ENCODE data around the gene FREY1.

The FREY1 gene, protein sequence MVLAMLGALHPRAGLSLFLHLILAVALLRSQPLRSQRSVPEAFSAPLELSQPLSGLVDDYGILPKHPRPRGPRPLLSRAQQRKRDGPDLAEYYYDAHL

DNA sequence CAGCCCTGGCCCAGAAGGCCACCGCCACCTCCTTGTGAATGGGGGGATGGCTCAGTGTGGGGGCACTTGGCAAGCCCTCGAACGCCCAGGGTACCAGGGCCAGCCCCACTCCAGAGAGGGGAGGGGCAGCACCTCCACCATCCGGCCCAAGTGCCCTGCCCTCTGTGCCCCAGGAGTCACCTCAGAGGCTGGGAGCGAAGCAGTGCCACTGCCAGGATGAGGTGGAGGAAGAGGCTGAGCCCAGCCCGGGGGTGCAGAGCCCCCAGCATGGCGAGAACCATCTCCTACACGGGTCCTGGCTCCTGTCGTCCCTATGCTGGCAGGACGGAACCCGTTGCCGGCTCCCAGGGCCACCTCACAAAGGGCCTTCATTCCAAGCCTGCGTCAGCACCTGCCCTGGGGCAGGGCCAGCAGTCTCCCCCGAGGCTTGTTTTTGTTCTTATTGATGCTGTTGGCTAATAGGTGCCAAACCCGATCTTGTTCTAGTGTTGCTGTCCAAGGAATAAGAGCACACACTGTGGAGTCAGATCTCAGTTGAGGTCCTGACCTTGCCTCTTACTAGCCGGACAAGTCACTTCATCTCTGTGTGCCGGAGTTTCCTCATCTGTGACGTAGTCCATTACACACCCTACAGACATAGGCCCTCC lies at the start of gene FREY1:
TSS of gene FREY1 (minus strand) at position 307 of the 647 bp plus-strand sequence. CDS start at position 281, 26 bp downstream.
- no peak for FAIRE-seq

DNA sequence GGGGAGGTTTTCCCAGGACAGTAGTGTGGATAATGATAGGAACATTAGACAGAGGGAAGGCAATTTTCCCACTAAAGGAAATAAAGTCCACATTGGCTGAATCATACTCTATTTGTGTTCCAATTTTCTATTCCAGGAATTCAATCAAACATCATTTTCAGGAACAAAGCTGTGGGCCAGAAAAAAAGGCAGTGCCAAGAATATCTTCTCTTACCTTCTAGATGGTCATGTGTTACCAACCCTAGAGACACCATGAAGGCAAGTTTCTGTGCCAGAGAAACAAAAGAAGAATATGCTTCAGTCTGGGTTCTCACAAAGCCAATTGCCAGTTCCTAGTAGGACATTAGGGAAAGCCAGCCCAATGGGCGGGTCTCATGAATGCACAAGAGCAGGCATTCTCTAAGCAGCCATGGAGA lies 42.9 kb upstream of the FREY1 start:
- FAIRE-seq: no peak

DNA sequence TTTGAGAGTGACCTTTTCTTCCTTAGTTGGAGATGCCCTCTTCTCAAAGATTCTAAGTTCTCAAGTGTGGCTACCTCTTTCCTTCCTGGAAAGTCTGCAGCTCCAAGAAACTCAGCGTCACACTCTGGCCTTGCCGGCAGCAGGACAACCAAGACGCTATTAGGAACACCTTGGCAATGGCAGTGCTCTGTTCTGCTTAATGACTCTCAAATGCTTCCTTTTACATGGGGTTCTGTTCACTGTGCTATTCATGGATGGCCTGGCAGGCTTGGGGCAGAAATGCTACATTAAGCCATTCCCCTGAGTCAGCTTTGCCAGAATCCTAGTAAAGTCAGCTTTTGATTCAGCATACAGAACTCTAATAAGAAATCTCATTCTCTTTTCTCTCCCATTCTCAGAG lies 41.3 kb upstream of the FREY1 start:
- no peak for FAIRE-seq

DNA sequence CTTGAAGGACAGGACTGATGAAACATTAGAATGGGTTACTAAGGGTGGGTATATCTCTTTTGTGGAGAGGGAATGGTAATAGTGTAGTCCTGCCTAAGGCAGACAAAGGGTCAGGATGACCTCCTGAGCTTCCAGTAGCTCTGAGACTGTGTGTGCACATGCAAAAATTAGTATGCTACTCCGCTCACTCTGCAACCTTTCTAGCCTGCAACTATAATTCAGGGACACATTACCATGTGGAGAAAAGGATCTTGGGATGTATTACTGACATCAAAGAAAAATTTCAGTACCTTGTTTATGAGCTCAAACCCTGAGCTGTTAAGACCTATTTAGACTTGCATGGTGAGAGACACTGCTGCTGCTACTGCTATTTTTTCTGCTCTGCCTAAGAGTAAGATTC lies 40.8 kb upstream of the FREY1 start:
- FAIRE-seq: no peak

DNA sequence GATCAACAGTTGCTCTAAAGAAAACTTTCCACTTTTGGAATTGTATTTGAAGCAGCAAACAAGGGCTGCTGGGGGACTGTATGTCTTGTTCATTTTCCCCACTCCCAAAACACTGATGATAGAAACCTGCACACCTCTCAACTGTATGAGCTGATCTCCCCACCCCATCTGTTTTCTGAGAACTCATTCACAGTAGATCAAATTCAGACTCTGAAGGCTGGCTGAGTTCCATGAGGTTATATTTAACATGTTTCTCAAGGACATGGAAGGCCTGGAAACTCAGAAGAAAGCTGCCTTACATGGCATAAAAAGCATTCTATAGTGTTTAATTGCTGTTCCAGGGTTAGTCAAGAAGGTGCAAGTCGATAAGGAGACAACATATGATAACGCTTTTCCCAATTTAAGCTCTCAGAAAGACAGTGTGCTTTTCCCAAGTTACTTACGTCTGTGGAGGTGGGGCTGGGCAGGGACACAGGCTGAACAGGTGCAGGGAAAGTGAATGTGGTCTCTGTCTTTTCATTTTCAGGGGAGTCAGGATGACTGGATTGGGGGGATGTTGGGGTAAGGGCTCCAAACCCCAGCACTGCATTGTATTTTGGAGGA lies 38.4 kb upstream of the FREY1 start:
- FAIRE-seq: no peak

DNA sequence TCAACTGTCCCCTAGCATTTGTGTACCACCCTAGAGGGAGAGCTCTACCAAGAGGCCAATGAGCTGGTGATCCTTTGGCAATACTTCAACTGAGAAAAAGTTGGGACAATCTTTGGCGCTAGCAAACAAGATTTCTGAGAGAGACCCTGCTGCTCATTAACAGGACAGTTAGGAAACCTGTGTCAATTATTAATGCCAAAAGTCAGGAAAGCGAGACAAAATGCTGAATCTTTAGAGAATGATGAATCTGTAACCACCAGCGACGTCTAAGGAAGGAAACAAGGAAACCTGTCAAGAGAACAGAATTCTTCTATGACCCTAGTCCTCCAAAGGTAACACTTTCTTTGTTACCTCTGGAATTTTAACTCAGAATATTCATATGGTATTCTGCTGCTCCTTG lies 35.3 kb upstream of the FREY1 start:
- FAIRE-seq: no peak

DNA sequence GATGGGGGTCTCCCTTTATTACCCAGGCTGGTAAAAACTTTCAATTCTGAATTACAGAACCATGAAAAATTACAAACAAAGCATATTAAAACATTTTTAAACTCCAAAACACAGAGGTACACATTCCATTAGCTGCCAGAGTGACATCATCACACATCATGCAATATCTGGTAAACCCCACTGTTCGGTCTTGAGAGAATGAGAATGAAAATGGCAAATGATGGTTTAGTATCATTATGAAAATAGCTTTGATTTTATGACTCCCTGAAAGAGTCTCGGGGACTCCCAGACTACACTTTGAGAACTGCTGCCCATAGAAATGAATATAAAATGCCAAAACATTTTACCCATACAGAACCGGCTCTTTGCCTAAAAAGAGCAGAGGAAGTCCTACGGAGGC lies 34.2 kb upstream of the FREY1 start:
- FAIRE-seq: no peak

DNA sequence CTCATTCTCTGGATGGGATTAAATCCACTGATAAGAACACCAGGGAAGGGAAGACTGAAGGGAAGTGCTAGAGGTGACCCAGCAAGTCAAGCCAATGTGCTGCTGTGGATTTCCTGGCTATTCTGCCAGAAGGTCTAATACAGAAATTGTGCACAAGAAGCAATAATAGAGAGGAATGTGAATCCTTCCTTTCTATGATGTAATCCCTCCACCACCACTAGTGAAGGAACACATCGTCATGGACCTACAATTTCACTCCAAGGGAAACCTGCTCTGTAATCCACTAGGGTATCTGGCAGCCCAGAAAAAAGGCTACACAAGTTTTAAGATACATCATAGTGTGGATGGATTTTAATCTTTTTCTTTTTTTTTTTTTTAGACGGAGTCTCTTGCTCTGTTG lies 32.8 kb upstream of the FREY1 start:
- no peak for FAIRE-seq

DNA sequence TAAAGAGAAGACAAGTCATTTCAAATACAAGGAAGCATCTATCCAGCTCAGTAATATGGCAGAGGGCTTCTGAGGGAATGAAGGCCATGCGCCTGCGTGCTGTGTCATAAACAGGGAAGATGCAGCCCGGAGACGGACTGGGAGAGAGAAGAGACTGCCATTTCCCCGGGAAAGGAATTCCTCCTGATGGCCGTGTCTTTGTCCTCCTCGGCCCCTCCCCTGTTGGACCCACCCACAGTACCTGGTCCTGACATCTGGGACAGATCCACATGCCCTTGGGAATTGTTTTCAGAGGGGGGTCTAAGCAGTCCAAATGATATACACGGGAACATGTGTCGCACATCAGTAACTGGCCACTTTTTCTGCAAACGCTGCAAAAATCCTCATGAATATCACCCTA lies 30.8 kb upstream of the FREY1 start:
- no peak for FAIRE-seq

DNA sequence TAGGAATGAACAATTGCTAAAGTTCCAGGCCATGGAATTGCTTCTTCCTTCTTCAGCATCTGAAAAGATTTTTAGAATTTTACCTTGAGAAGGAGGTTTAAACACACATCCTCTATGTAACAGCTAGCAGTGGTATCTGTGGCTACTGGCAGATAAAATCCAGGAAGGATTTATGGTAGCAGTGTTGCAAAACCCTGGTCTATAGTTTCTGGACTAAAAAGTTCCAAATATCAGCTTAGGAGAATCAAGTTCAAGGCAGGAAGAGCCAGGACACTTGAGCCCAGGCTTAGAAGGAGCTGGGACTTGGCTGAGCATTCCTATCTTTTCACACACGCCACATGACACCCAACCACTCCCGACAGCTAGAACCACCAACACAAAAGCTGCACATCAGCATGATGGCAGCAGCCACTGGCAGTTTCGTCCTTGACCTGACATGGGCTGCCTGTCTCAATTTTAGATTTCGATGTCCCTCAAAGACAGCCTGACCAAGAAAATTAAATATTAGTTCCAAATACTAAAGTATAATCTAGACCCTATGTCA lies 29.5 kb upstream of the FREY1 start:
- no peak for FAIRE-seq

DNA sequence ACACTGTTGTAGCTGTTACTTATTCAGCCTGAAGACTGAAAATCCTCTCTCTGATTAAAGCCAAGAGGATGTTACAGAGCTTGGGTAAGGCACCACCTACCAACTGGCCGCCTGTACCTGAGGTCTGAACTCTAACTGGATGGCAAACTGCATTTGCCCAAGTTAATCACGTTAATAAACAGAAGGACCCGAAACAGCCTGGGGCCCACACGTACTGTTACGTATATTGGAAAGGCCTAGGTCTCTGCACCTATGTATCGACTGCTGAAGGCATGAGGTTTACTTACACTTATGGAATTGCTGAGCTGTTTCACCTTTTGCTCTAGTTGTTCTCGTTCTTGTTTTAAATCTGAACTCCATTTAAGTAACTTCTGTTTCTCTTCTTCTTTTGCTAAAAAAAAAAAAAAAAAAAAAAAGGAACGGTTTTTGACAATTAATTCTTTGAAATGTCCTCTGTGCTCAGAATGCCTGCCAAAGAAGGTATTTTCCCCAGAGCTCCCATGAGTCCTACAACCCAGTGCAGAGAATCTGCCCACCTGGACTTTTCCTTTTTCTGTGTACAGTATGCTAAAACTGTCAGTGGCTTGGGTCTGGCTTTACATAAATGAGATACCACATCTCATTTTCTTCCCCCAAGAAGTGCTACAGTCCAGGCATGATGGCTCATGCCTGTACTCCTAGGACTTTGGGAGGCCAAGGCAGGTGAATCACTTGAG lies 28.4 kb upstream of the FREY1 start:
- no peak for FAIRE-seq

DNA sequence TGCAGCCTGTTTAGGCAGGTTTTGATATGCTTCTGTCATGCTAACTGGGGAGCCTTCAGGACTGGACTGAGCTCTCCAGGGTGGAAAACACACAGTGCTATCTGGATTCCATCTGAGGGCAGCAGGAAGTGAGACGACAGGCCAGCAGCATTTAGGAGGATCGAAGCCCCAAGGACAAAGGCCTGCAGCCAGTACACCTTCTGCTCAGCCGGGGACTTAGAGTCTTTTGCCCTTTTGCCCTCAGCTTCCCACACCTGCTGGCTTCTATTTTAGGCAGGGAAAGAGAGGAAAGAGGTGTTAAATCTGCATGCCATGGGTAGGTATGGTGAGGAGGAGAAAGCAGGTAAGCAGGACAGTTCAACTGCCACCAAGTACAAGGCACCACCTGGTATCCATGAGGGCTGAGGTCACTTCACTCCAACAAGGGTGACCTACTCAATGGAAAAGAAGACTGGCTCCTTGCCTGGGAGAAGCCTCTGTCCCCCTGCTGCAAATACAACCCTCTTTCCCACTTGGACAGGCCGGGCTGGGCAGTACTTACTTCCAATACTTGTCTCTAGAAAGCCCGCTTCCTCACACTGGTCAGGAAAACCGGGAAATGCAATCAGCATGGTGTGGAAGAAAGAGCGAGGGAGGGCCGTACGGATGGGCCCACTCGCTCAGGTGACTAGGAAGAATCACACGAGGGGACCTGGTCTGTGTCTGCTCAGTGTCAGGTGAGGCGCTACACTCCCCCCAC lies 27.7 kb upstream of the FREY1 start:
- FAIRE-seq: no peak

DNA sequence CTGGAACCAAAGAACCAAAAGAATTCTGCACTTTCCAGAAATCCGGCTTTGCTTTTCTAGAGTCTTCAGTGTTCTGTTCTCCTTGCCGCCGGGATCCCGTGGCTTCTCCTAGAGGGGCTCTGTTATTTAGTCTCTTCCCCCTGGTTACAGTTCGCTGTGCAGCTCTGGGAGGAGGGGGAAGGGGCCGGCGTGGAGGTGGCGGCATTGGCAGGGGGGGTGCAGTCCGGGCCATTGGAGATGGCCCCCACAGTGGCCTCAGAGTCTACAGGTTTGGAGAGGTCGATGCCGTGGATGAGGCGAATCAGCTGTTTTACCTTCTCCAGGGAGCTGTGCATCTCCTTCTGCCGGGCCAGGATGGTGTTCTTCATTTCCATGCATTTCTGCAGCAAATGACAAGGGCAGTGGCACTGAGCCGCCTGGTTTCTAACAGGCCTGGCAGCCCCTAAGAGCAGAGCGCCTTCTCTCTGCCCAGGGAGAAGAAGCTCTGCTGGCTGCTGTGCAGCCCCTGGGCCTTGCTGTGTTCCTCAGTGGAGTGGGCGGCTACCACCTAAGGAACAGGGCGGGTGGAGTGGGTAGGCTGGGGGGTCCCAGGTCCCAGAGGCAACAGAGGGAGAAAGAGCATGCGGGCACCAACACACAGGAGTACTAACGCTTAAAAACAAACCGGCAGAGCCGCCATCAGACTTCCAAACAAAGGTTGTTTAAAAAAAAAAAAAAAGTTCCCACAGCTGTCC lies 26.9 kb upstream of the FREY1 start:
- no peak for FAIRE-seq

DNA sequence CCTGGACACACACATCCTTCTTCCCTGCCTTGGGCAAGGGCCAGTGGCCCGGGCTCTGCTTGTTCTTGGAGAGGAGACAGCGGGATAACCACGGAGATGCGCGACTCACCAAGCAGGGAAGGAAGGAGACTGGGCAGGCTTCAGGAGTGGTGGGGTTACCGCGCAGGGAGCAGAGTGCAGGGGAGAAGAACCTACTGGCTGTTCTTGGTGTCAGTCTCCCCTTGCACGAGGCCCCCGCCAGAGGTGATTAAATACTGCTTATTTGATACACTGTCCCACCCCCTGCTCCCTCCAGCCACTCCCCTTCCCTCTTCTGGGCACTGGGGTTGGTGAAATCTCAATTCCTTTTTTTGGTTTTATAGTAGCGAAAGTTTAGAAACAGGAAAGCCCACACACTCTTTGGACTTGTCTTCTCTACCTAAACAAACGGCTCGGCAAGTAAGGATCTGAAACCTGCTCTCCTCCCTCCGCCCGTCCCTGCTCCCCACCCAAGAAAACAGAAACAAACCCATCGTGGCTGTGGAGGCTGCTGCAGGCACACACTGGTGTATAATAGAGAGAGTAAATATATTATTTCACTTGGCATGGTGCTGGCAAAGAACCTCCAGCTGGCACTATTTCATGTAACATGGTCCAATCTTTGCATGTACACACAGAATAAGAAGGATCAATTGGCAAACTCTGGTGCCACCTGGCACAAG lies 26.2 kb upstream of the FREY1 start:
- no peak for FAIRE-seq

DNA sequence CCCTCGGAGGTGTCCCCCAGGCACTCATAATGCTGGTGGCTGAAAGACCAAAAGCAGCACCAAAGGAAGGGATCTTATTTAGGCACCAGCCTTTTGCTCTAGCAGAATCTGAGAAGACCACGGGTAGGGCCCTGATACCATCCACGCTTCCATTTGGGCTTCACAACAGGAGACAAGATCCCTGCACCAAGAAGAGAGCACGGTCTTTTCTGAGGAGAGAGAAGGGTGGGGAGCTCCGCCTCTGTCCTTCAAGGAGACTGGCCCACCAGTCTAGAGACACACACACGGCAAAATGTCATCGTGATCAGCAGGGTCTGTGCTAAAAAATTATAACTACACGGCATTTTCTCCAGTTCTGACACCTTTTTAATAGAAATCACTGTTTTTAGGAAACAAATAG lies 25.1 kb upstream of the FREY1 start:
- FAIRE-seq: no peak

DNA sequence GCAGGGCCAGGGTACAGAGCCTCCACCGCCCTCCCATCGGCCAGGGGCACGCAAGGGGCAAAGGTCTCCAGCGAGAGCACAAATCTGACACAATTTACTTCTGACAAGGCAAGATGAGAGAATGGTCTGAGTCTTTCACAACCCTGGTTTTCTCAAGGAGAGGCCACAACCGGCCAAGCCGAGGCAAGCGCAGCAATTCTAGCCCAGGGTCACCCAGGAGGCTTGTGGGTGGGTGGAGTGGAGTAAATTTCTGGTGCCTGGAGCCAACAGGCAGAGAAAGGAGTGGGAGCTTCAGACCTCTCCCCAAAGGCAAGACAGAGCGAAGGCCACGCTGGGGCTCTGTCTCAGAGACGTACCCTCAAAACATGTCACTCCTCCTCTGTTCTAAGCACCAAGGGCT lies 24.7 kb upstream of the FREY1 start:
- FAIRE-seq: no peak

DNA sequence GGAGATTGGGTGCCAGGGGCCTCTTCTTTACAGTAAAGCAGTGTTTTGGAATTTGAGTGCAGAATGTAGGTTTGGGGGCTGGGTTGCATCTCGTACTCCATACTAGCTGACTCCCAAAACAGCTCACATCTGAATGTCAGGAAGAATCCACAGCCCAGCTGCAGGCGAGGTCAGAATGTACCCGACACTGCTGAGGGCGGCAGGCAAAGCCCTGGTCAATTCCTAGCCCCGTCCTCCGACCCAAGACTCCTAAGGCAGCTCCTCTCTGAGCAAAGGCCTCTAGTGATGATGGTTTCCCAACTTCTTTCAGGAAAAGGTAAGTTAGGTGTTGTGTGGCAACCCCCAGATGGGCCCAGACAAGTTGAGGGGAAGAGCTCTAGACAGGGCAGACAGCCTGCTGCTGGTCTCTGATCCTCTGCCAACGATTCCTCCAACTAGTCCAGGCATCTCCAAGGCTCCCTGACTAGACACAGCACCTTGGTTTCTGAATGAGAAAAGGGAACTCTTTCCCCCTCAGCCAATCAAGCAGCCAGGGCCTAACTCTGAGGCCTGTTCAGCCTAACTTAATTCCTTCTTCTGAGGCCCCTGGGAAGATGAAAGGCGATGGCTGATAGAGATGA lies 24.0 kb upstream of the FREY1 start:
- FAIRE-seq: no peak

DNA sequence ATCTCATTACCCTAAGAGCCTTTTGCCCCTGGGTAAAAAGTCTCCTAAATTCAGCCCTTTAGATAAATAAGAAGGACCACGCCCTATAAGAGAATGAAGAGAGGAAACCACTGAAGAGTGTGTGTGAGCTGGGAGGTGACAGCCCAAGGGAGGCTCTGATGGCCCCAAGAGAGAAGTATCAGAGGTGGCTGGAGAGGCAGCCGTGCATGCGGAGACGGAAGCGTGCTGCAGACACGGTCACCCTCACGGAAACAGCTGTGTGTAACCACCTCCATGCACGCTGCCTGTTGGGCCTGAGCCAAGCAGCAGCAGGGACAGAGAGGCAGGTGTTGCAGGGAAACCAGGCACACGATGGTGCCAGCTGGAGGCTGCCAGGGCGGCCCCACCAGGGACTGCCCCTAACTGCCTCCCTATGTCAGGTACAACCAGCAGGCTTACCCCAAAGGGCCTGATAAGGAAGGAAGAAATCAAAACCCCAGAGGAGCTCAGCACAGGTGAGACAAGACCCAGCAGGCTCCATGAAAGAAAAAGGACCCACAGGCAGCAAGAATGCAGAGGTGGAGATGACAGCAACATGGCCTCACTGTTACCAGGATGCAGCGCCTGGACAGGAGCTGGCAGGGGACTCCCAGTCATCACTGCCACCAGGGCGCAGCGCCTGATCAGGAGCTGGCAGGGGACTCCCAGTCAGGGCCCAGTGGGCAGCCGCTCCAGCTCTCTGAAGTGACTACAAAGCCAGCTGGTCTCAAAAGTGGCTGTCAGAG lies 23.1 kb upstream of the FREY1 start:
- FAIRE-seq: no peak

DNA sequence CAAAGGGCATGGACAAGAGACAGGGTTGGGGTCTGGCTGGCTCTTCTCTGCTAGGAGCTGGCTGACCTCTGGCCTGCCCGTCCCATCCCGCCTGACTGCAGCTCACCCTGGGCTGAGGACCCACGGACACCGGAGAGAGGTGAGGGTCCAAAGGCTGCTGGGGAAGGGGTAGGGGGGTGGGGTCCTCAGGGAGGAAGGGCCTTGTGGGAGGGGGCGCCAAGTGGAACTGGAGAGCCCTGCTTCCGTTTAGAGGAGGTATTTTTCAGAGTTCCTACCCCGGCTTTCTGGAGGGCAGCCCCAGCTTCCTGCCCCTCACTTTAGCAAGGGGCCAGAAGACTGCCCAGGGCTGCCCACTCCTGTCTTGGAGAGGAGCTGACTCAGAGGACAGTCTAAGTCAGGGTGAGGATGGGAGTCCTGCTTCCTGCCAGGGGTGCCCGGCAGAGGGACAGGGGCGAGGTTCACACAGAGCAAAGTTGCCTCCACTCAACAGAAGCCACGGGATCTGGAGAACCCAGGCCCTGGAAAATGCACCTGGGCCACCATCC lies 22.5 kb upstream of the FREY1 start:
- no peak for FAIRE-seq

DNA sequence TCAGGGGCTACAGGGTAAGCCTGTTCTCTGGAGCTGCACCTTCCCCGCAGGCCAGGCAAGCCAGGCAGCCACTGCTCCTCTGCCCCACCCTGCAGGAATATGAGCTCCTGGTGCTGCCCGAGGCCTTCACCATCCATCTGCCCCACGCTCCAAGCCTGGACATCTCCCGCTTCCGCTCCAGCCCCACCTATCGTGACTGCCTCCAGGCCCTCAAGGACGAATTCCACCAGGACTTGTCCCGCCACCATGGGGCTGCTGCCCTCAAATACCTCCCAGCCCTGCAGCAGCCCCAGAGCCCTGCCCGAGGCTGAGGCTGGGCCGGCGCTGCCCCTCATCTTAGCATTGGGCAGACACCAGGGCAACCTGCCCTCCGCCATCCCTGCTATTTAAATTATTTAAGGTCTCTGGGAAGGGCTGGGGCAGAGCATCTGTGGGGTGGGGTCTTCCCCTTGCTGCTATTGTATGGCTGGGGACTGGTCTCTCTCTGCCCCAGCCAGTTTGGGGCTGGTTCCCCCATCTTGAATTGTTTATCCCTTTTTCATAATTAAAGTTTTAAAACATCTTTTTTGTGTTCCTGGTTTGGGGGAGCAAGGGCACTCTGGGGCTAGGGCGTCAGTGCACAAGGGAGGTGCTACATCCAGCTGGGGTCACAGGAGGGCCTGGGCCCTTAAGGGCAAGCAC lies 21.6 kb upstream of the FREY1 start:
- no peak for FAIRE-seq

All from G401.6 (cell line).